Measurements from ENCODE around the gene SUPT3H.
A peak's percentile ranks its signal among the peaks of the same experiment; 100 is the strongest.
"Not testable (repeated sequence)": the region's sequence is repeated elsewhere in the genome, so short reads cannot be mapped to it uniquely, and the experiment has no call there.

Gene SUPT3H

DNA sequence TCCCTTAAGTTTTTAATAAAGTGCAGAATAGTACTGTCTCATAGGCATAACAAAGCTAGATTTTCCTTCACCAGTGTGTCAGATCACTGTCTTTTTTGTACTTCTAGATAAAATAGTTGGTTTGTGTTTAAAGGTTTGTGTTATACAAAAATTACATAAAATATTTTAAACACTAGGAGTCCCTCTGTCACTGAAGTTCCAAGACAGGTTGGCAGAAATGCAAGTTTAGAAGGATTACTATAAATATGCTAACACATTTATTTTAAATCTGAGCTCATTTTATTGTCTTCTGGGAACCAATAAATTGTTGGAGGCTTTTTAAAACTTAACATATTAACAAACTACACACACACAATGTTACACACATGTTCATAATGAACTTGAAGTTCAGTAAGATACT, 80.4 kb downstream of the SUPT3H start:
- TF ChIP-seq CTCF (IDR thresholded peaks at IDR 0.05; ENCODE audit: insufficient read depth, low read depth, low read length, missing control alignments), result no peak

GRCh38 chr6:45294065-45294701, 83.6 kb downstream of the SUPT3H start:
- not testable (repeated sequence) for H3K4me3 ChIP-seq (ENCODE audit: low read depth, low read length)
- DNase-seq (ENCODE audit: low read depth), result peak; percentile 54

More for the DNA sequence above, 80.4 kb downstream of the SUPT3H start:
- H3K4me3 ChIP-seq (ENCODE audit: low read depth, low read length), result no peak overlapping the region
- no peak for DNase-seq (ENCODE audit: low read depth)

GRCh38 chr6:45293306-45293705, 84.4 kb downstream of the SUPT3H start:
- TF ChIP-seq CTCF (IDR thresholded peaks at IDR 0.05; ENCODE audit: insufficient read depth, low read depth, low read length, missing control alignments), result no peak
- peak overlapping the region; percentile 15 for H3K4me3 ChIP-seq (ENCODE audit: low read depth, low read length)
- peak; percentile 50 for DNase-seq (ENCODE audit: low read depth)

- DNase-seq (ENCODE audit: low read depth), result no peak
- TF ChIP-seq CTCF (IDR thresholded peaks at IDR 0.05; ENCODE audit: insufficient read depth, low read depth, low read length, missing control alignments), result no peak
- H3K4me3 ChIP-seq (ENCODE audit: low read depth, low read length), result no peak overlapping the region
Measured at GRCh38 chr6:45289751-45290514, 87.8 kb downstream of the SUPT3H start.

- DNase-seq (ENCODE audit: low read depth); H3K4me3 ChIP-seq (ENCODE audit: low read depth, low read length): not testable (repeated sequence)
Measured at GRCh38 chr6:45286707-45287106, 91.0 kb downstream of the SUPT3H start.

GRCh38 chr6:45278367-45278766, 99.4 kb downstream of the SUPT3H start:
- no peak for DNase-seq (ENCODE audit: low read depth)
- H3K4me3 ChIP-seq (ENCODE audit: low read depth, low read length), result no peak overlapping the region
- no peak for TF ChIP-seq CTCF (IDR thresholded peaks at IDR 0.05; ENCODE audit: insufficient read depth, low read depth, low read length, missing control alignments)

- not testable (repeated sequence) for DNase-seq (ENCODE audit: low read depth); H3K4me3 ChIP-seq (ENCODE audit: low read depth, low read length)
Measured at GRCh38 chr6:45277741-45278140, 100.0 kb downstream of the SUPT3H start.

GRCh38 chr6:45275358-45275757, 102.4 kb downstream of the SUPT3H start:
- no peak for DNase-seq (ENCODE audit: low read depth)
- no peak overlapping the region for H3K4me3 ChIP-seq (ENCODE audit: low read depth, low read length)
- no peak for TF ChIP-seq CTCF (IDR thresholded peaks at IDR 0.05; ENCODE audit: insufficient read depth, low read depth, low read length, missing control alignments)
